HL-60/S4 (cell line): ENCODE data around the gene SERPINB10.
"Not testable (repeated sequence)": the region's sequence is repeated elsewhere in the genome, so short reads cannot be mapped to it uniquely, and the experiment has no call there.

Experiments
- in situ Hi-C: fragments of 300-500 bp; cut with MboI; formaldehyde crosslinking; loops from 2 replicates; pipeline ENCODE4 v1.14.3; 2022; ENCODE audit warnings: low sequenced_read_pairs

Gene SERPINB10

GRCh38 chr18:63890237-63890949, 17.4 kb upstream of the SERPINB10 start:
- in situ Hi-C loops, result loop anchor here (25.0 kb wide), 1 partner anchor 97 kb away; no protein-coding TSS in a partner anchor

DNA sequence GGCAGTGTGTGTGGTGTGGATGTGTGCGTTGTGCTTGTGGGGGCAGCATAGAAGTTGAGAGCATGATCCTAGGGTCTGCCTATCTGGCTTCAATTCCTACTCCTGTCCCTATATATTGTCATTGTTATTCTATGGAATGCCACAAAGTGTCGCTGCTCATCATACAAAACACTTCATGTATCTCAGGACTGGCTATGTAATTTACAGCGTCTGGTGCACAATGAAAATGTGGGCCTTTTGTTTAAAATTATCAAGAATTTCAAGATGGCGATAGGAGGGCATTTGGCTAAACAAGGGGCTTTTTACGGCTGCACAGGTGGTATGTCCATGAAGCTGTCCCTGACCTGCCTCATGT, 16.8 kb upstream of the SERPINB10 start:
- in situ Hi-C loops, result loop anchor here (25.0 kb wide), 1 partner anchor 96 kb away; no protein-coding TSS in a partner anchor

- in situ Hi-C loops, result loop anchor here (25.0 kb wide), 1 partner anchor 95 kb away; no protein-coding TSS in a partner anchor
These were observed 15.2 kb upstream of the SERPINB10 start for GRCh38 chr18:63892566-63892965.

- in situ Hi-C loops, result loop anchor here (25.0 kb wide), 1 partner anchor 93 kb away; no protein-coding TSS in a partner anchor
These were observed 13.5 kb upstream of the SERPINB10 start for GRCh38 chr18:63894106-63894772.

GRCh38 chr18:63895190-63895589, 12.6 kb upstream of the SERPINB10 start:
- in situ Hi-C loops, result loop anchor here (25.0 kb wide), 1 partner anchor 92 kb away; no protein-coding TSS in a partner anchor

GRCh38 chr18:63897072-63897471, 10.7 kb upstream of the SERPINB10 start:
- in situ Hi-C loops, result loop anchor here (25.0 kb wide), 1 partner anchor 90 kb away; no protein-coding TSS in a partner anchor

DNA sequence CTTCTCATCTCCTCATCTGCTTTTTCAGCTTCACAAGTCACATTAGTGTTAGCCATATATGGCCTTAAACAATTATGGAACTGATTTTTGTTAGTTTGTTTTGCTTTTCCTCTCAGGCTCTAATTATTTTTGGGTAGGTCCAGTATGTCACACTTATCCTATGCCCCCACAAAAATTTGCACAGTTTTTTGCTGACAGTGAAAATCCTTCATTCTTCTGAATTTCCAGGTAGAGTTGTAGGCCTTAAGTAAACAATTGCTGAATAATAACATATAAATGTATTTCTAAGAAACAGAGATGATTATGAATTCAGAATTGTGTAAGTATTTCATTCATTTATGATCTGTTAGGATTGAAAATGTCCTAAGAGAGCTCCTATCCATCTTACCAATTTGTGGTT, 8.6 kb upstream of the SERPINB10 start:
- in situ Hi-C loops, result loop anchor here (25.0 kb wide), 1 partner anchor 88 kb away; no protein-coding TSS in a partner anchor

DNA sequence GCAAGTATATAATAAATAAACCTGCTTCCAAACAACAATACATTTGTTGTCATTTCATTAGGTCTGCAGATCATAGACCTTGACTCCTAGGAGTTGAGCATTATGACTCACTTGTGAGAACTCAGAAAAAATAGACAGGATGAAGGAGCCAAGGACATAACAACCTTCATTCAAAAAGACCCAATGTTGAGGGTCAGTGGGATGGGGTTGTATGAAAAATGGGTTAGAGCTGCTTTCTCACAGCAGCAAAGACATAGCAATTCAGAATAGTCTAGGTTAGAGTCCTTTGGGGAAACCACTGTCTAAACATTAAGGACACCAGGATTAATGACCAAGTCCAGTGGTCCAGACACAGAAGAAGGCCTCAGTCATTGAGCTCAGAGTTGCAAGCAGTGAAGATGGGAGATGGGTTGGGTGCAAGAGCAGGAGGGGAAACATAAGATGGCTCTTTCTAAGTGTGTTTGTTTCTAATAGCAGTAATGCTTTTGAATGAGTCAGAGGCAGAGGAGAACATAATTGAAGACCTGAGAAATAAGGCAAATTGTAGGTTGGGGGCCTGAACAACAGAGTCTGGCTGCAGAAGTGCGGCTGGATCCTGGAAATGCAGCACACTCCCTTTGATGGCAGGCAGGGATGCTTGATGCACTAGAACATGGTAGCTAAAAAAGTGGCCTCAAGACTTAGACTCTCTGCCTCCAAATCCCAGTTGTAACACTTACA, 3.7 kb upstream of the SERPINB10 start:
- in situ Hi-C loops, result no loop called here

DNA sequence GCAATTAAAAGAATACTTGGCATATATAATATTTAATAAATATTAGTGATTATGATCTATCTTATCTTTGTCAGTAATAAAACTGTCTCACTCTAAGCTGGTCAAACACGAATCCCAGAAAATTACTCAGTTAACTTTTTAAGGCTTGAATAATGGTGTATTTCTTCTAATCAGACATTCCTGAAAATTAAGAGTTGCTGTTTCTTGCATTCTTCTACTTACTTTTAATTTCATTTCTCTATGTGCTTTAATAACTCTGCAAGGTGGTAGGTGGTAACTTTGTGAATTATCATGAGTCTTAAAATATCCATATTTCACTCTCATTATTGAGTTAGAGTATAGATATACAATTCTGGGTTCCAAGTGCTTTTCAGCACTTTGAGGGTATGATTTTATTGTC, 3.1 kb upstream of the SERPINB10 start:
- in situ Hi-C loops, result no loop called here

DNA sequence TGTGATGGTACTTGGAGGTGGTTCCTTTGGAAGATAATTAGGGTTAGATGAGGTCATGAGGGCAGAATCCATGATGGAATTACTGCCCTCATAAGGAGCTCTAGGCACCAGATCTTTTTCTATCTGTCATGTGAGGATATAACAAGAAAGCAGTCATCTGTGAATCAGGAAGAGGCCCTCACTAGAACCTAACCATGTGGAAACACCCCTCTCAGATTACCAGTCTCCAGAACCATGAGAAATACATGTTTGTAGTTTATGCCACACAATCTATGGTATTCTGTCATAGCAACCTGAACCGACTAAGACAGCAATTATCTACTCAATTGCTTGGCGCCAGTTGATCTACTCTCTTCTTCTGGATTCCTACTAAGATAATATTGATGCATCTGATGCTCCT, 2.4 kb upstream of the SERPINB10 start:
- in situ Hi-C loops, result no loop called here

GRCh38 chr18:63906056-63906455, 1.7 kb upstream of the SERPINB10 start:
- in situ Hi-C loops, result no loop called here

- in situ Hi-C loops, result no loop called here
These were observed 1.1 kb downstream of the SERPINB10 start for GRCh38 chr18:63908858-63909257.

- in situ Hi-C loops, result no loop called here
These were observed 2.1 kb downstream of the SERPINB10 start for GRCh38 chr18:63909870-63910269.

DNA sequence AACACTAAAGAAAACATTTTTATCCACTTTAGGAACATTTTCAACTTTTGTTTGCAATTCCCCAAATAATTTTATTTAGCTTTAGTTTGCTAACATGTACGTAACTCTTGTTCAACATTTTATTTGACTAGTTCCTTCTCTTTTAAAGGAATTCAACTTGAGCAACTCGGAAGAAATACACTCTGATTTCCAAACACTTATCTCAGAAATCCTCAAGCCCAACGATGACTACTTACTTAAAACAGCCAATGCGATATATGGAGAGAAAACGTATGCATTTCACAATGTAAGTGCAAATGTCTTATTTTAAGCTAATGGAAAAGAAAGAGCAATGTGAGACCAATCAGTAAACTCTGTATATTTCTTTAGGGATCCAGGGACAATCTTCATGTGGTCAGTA, 10.1 kb downstream of the SERPINB10 start:
- in situ Hi-C loops, result no loop called here

DNA sequence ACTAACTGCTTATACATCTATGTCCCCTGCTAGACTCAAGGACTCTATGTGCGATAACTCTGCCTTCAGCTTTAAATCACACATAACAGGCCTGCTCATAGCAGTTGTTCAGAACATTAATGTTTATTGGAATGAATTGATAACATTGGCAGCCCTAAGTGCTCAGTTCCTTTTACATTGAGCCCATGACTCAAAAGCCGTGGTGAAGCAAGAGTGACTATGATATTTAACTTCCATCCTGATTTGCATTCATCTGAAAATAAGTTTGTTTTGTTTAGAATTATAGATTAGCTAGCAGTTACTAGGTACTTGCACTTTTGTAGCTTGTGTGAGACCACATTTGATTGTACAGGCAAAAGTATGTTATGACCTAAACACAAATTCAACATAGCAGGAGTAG, 14.3 kb downstream of the SERPINB10 start:
- in situ Hi-C loops, result no loop called here

DNA sequence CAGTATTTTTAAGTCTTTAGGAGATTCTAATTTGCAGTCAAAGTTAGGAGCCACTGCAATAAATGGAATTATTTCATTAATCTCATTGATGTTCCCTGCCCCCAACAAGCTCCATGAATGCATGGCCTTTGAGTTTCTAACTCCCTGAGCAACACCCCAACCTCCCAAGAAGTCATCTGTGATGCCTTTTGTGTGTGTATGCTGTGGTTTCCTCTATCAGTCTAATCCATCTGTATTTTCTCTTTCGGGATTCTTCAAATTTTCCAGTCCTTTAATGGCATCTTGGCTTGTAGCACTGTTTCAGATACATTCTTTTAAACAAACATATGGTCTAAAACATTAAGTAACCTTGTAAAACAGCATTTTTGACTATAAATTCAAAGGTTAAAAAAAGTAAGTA, 16.8 kb downstream of the SERPINB10 start:
- in situ Hi-C loops, result no loop called here

GRCh38 chr18:63928331-63928730, 20.6 kb downstream of the SERPINB10 start:
- in situ Hi-C loops, result no loop called here

DNA sequence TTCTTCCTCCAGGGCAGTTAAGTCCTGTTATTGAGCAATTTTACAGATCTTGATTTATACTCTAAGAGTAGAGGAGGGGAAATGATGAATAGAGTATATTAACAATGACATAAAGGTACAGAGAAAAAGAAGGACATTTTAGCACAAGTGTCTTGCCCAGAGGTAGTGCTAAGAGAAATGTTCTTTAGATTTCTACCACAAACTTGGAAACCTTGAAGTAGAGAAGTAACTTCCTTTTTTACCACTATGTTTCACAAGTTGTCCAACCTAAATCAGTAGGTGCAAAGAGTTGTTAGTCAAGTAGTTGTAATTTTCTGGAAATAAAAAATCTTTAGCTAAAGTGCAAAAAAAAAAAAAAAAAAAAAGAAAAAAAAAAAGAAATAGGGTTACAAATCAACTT, 21.6 kb downstream of the SERPINB10 start:
- in situ Hi-C loops, result not testable (repeated sequence)

- in situ Hi-C loops, result no loop called here
These were observed 23.1 kb downstream of the SERPINB10 start for GRCh38 chr18:63930773-63931354.

DNA sequence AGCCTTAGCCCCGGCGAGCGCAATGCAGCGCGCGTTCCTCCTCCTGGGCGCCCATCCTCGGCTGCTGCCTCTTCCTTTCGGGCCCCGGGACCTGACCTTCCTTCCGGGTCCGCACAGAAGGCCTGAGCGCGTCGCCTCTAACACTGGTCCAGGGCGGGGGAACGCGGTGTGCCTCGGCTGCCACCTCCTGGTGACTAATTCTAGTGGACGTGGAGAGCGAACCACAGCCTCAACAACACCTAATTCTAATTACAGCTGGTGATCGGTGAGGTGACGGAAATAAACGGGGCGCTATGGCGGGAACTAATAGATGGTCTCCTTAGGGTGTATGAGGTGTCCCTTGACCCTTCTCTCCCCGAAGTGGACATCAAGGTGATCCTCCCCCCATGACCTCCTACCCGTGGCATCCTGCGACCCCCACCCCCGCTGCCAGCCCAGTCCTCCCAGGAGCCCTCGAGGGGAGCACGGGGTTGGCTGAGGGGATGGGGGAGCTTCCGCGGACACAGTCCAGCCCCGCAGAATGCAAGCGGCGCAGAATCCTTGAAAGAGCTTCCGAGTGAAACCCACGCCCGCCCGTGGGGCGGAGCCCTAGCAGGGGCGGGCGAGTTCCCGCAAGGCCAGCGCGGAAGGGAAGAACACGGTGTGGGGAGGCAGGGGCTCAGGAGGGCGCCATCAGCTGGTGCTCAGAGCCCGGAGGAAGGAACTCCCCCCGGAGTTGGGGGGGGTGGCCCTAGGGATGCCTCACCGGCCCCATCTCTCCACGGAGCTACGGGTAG, 28.6 kb downstream of the SERPINB10 start:
- in situ Hi-C loops, result no loop called here
